GM19193 (cell line): Measurements from ENCODE around the gene ZNF101.
A peak's percentile ranks its signal among the peaks of the same experiment; 100 is the strongest.

Source experiments
- POLR2A ChIP-seq: IDR thresholded peaks from 4 replicates; pipeline ENCODE4 v1.6.1; 2011; ENCODE audit not compliant: insufficient read depth, insufficient read length; ENCODE audit errors: extremely low read depth

ZNF101 gene

GRCh38 chr19:19651076-19651475 lies 17.6 kb upstream of the ZNF101 start:
- no peak for TF ChIP-seq POLR2A

- TF ChIP-seq POLR2A: no peak
These were observed 15.9 kb upstream of the ZNF101 start for GRCh38 chr19:19652482-19653295.

- TF ChIP-seq POLR2A: no peak
These were observed 15.0 kb upstream of the ZNF101 start for GRCh38 chr19:19653597-19654147.

- no peak for TF ChIP-seq POLR2A
These were observed 14.2 kb upstream of the ZNF101 start for GRCh38 chr19:19654441-19654840.

- TF ChIP-seq POLR2A: no peak
These were observed 13.5 kb upstream of the ZNF101 start for GRCh38 chr19:19655051-19655594.

GRCh38 chr19:19655641-19656343 lies 12.8 kb upstream of the ZNF101 start:
- TF ChIP-seq POLR2A: no peak

GRCh38 chr19:19656451-19657396 lies 11.9 kb upstream of the ZNF101 start:
- peak; percentile 15 for TF ChIP-seq POLR2A

- no peak for TF ChIP-seq POLR2A
These were observed 11.2 kb upstream of the ZNF101 start for GRCh38 chr19:19657397-19657783.

- TF ChIP-seq POLR2A: no peak
These were observed 8.9 kb upstream of the ZNF101 start for GRCh38 chr19:19659646-19660245.

- TF ChIP-seq POLR2A: no peak
These were observed 7.4 kb upstream of the ZNF101 start for GRCh38 chr19:19661141-19661674.

- TF ChIP-seq POLR2A: peak; percentile 52
These were observed 6.9 kb upstream of the ZNF101 start for GRCh38 chr19:19661675-19662251.

- TF ChIP-seq POLR2A: no peak
These were observed 6.3 kb upstream of the ZNF101 start for GRCh38 chr19:19662344-19662743.

- no peak for TF ChIP-seq POLR2A
These were observed 5.8 kb upstream of the ZNF101 start for GRCh38 chr19:19662871-19663255.
